SK-N-MC (cell line): ENCODE data around the gene CEND1.
A peak's percentile ranks its signal among the peaks of the same experiment; 100 is the strongest.

Source experiments
- DNase-seq: peaks from one replicate; pipeline ENCODE4 v3.0.0-alpha.2; 2011; ENCODE audit warnings: low read depth, low spot score
- H3K27ac ChIP-seq: fragments of 200-600 bp; sonication (generic); 2 replicates; pipeline ENCODE4 v1.5.1; 2016; ENCODE audit warnings: mixed run types
- H3K36me3 ChIP-seq: fragments of 200-600 bp; sonication (generic); 2 replicates; pipeline ENCODE4 v1.6.1; 2017; ENCODE audit warnings: antibody characterized with exemption, low read length, mixed read lengths; ENCODE audit not compliant: insufficient read depth
- H3K4me3 ChIP-seq: fragments of 200-600 bp; sonication (generic); 2 replicates; pipeline ENCODE4 v1.5.1; 2016
- H3K9ac ChIP-seq: fragments of 200-600 bp; sonication (generic); 2 replicates; pipeline ENCODE4 v1.8.0; 2017; ENCODE audit warnings: mixed run types, mixed read lengths; ENCODE audit not compliant: insufficient read length
- H3K9me3 ChIP-seq: fragments of 200-600 bp; sonication (generic); 2 replicates; pipeline ENCODE4 v1.6.1; 2017; ENCODE audit warnings: low read depth, mild to moderate bottlenecking, antibody characterized with exemption, low read length, moderate library complexity, mixed read lengths
- EZH2 ChIP-seq: fragments of 200-600 bp; sonication (generic); IDR thresholded peaks from one replicate; pipeline ENCODE4 v1.6.1; 2017; ENCODE audit warnings: antibody characterized with exemption
- FOXP2 ChIP-seq: optimal IDR thresholded peaks from 2 replicates; pipeline ENCODE3; 2011; ENCODE audit warnings: mild to moderate bottlenecking, moderate library complexity; ENCODE audit not compliant: insufficient read depth; ENCODE audit errors: extremely low read length, control extremely low read depth
- POLR2AphosphoS5 ChIP-seq: IDR thresholded peaks from 2 replicates; pipeline ENCODE4 v1.6.1; 2012; ENCODE audit warnings: mild to moderate bottlenecking, low read depth, low read length, borderline replicate concordance

Gene CEND1

DNA sequence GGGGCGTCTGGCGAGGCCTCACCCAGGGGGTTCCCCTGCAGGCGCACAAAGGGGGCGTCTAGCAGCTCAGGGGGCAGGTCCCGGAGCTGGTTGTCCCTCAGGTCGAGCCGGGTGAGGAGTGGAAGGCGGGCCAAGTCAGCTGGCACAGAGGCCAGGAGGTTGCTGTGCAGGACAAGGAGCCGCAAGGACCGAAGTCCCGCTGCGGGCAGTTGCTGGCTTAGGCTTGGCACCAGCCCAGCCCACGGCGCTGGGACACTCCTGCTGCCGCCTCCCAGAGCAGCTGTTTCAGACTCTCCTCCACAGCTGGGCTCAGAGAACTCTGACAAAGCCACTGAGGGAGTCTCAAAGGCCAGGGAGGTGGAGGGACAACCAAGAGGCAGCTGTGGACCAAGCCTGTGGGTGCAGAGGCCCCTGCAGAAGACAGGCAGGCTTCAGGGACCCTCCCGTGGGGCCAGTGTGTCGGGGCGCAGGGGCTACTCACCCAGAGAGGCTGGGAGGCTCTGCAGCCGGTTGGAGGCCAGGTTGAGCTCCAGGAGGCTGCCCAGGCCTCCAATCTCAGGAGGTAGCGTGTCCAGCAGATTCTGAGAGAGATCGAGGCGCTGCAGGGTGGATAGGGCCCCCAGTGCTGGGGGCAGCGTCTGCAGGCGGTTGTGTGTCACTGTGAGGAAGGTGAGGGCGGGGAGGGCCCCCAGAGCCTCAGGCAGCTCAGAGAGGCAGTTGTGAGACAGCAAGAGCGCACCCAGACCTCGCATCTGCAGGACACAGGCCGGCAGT lies 13.0 kb upstream of the CEND1 start:
- no peak for TF ChIP-seq POLR2AphosphoS5
- no peak for TF ChIP-seq EZH2
- TF ChIP-seq FOXP2: no peak
- no peak overlapping the region for H3K9ac ChIP-seq
- no peak overlapping the region for H3K27ac ChIP-seq

GRCh38 chr11:802018-802617 lies 12.2 kb upstream of the CEND1 start:
- Histone ChIP-seq H3K27ac (no peak overlapping the region), H3K36me3 (no peaks in the 10 kb centered on the region; the same call in 1 of the 2 replicates), H3K4me3 (no peak overlapping the region), H3K9ac (no peak overlapping the region), H3K9me3 (no peaks in the 10 kb centered on the region)
- no peak for DNase-seq
- TF ChIP-seq EZH2 (no peak), POLR2AphosphoS5 (no peak), FOXP2 (no peak)

More for the DNA sequence above, 13.0 kb upstream of the CEND1 start:
- no peaks in the 10 kb centered on the region for H3K9me3 ChIP-seq
- H3K4me3 ChIP-seq: no peak overlapping the region; the same call in 1 of the 2 replicates
- DNase-seq: no peak
- no peaks in the 10 kb centered on the region; the same call in 1 of the 2 replicates for H3K36me3 ChIP-seq

DNA sequence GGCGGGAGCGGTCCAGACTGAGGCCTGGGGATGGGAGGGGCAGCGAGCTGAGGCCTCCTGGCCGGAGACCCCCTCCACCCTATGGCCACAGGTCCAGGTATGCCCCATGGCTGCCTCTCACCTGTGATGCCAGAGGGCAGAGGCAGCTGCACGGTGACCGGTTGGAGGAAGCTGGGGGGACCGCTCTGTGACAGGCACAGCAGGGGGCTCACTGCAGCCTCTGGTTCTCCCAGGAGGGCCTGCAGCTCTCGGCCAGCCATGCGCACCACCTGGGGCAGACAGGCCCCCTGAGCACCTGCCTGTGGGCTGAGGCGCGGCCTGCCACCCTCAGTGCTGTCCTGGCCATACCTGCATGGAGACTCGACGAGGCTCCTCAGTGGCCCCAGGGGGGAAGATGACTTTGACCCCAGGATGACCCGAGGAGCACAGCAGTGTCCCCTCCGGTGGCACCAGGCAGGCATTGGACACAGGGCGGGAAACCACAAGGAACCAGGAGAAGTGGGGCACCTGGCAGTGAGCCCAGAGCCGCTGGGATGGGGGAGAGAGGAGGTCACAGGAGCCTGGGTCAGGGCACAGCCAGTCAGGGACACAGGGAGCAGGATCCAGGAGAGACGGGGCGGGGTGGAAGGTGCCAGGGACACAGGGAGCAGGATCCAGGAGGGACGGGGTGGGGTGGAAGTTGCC lies 11.3 kb upstream of the CEND1 start:
- no peak overlapping the region for H3K27ac ChIP-seq
- H3K9ac ChIP-seq: no peak overlapping the region
- no peak for DNase-seq
- H3K36me3 ChIP-seq: no peaks in the 10 kb centered on the region; the same call in 1 of the 2 replicates
- no peaks in the 10 kb centered on the region for H3K9me3 ChIP-seq
- no peak for TF ChIP-seq EZH2
- no peak for TF ChIP-seq FOXP2
- TF ChIP-seq POLR2AphosphoS5: no peak
- H3K4me3 ChIP-seq: no peak overlapping the region

DNA sequence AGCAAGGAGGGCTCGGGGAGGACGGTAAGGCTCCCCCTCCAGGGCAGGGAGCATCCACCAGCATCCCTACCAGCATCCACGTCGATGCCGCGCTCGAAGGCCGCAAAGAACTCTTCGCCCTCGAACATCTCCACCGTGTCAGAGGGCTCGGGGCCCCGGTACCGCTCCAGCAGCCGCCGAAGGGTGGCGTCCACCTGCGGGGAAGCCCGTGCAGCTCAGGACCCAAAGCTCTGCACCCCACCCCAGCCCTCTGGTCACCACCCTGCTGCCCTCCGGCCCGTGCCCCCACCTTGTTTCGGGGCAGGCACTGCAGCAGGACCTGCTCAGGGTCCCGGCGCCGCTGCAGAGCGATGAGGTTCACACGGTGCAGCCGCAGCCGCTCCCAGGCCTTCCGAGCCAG lies 10.6 kb upstream of the CEND1 start:
- TF ChIP-seq FOXP2 (no peak), EZH2 (no peak), POLR2AphosphoS5 (no peak)
- Histone ChIP-seq H3K36me3 (no peaks in the 10 kb centered on the region; the same call in 1 of the 2 replicates), H3K9me3 (no peaks in the 10 kb centered on the region), H3K9ac (no peak overlapping the region), H3K4me3 (no peak overlapping the region), H3K27ac (no peak overlapping the region)
- no peak for DNase-seq

DNA sequence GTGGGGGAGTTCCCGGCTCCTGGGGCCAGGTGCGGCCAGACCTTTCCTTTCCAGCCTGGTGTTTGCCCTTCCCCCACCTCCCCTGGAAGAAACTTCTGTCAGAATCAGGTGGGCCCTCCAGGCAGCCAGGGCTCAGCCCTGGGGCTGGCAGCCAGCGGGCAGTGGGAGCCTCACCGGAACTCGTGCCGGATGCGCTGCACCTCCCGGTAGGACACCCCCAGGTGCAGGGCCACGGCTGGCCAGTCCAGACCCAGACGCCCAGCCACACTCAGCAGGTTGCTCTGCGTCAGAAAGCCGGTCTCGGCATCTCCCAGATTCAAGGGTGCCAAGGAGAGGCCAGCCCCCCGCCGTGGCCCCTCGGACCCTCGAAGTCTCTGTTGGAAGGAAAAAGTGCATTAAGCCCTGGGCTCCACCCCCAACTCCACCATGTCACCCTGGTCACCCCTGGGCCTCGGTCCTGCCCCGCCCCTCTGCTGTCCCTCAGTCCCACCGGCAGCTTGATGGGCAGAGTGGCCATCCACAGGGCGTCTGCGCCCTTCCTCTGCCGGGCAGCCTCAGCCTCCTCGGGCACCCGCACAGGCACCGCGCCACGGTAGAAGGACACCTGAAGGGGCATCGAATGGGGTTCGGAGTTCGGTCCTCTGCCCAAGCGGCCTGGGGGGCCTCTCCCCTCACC lies 9.9 kb upstream of the CEND1 start:
- no peak for DNase-seq
- no peak overlapping the region for H3K4me3 ChIP-seq
- H3K9ac ChIP-seq: no peak overlapping the region
- H3K27ac ChIP-seq: no peak overlapping the region
- TF ChIP-seq POLR2AphosphoS5 (no peak), EZH2 (no peak), FOXP2 (no peak)
- no peaks in the 10 kb centered on the region for H3K9me3 ChIP-seq
- H3K36me3 ChIP-seq: no peaks in the 10 kb centered on the region; the same call in 1 of the 2 replicates

- Histone ChIP-seq H3K4me3 (peak within 1 kb of the TSS; percentile 94), H3K9me3 (no peaks in the 10 kb centered on the region), H3K9ac (peak within 1 kb of the TSS; percentile 74), H3K36me3 (no peaks in the 10 kb centered on the region; the same call in 1 of the 2 replicates), H3K27ac (peak within 1 kb of the TSS; percentile 89)
- TF ChIP-seq EZH2 (no peak), POLR2AphosphoS5 (no peak; the same call in 1 of the 2 replicates), FOXP2 (no peak)
- no peak for DNase-seq
These were observed 8.3 kb upstream of the CEND1 start, which contains the start of gene SLC25A22 for GRCh38 chr11:798093-798713. SLC25A22 (minus strand) TSS chr11:798281; CDS start chr11:795006, 3,275 bp downstream.

DNA sequence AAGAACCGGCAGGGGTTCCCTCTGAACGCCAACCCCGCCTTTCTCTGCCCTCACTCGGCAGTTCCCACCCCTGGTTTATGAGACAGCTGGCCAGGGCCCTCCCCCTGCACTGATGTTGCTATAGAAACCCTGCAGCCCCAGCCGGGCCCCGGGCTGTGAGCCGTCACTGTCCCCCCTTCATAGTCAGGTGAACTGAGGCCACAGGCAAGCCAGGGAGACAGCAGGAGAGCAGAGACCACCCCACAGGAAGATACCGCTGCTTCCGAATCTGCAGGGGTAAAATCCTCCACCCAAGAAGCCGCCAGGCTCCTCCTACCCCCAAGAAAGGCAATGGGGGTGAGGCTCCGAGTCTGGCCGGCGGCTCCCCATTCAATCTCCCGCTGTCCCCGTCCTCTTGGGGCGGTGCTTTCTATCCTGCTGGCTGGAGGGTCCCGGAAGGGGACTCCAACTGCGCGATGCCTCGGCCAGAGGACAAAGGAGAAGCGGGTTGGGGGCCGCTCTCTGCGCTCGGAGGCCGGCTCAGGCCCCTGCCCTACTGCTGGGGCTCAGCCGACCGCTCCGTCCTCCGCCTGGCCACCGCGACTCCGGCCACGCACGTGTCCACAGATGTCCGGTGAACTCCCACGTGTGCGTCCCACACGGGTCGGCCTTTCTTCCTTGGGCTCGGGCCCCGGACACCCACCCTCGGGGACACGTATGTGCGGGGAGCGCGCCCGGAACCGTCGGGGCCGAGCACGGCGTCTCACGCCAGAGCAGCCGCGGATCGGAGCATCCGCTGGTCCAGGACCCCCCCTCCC lies 7.6 kb upstream of the CEND1 start:
- Histone ChIP-seq H3K27ac (peak overlapping the region; percentile 89), H3K36me3 (no peaks in the 10 kb centered on the region; the same call in 1 of the 2 replicates), H3K9me3 (no peaks in the 10 kb centered on the region), H3K4me3 (peak overlapping the region; percentile 94), H3K9ac (peak overlapping the region; percentile 74)
- DNase-seq: peak; percentile 56
- TF ChIP-seq FOXP2: no peak
- TF ChIP-seq POLR2AphosphoS5: no peak
